Thoracic aorta (tissue), 2 donors: ENCODE data around the gene PJA2. TPM values are rescaled to one million over a fixed set of nuclear protein-coding genes. Genes with fewer than 3 reads are reported as not detected.

Source experiments
- ATAC-seq: fragments of 150-250 bp; one replicate; pipeline ENCODE4 v1.8.0; 2017; ENCODE audit warnings: low read depth; ENCODE audit not compliant: insufficient number of reproducible peaks, low FRiP score
- DNase-seq: peaks from one replicate; pipeline ENCODE4 v3.0.0-alpha.2; 2020; ENCODE audit warnings: low spot score
- H3K27ac ChIP-seq, 2 donors: fragments of 200-600 bp; sonication (generic); 1 replicate in 1 of 2; 2 replicates in 1 of 2; pipeline ENCODE4 v1.5.1; 2016; ENCODE audit warnings: mild to moderate bottlenecking in 2 of 2, moderate library complexity in 2 of 2
- H3K27me3 ChIP-seq: fragments of 200-600 bp; sonication (generic); replicated peaks from 2 replicates; pipeline ENCODE4 v1.6.0; 2016; ENCODE audit warnings: mild to moderate bottlenecking; ENCODE audit not compliant: insufficient read depth
- H3K36me3 ChIP-seq: fragments of 200-600 bp; sonication (generic); one replicate; pipeline ENCODE4 v1.5.1; 2016
- H3K4me1 ChIP-seq, 2 donors: fragments of 200-600 bp; sonication (generic); 1 replicate in 1 of 2; 2 replicates in 1 of 2; pipeline versions ENCODE4 v1.5.1 to v1.6.0; 2016; ENCODE audit warnings: low read depth in 2 of 2, mild to moderate bottlenecking in 1 of 2; ENCODE audit not compliant: control insufficient read depth in 1 of 2
- H3K4me3 ChIP-seq: fragments of 200-600 bp; sonication (generic); 2 replicates; pipeline ENCODE4 v1.5.1; 2016; ENCODE audit warnings: mild to moderate bottlenecking
- H3K9me3 ChIP-seq: fragments of 200-600 bp; sonication (generic); 2 replicates; pipeline ENCODE4 v1.5.1; 2016
- CTCF ChIP-seq: fragments of 200-600 bp; sonication (generic); IDR thresholded peaks from one replicate; pipeline ENCODE4 v1.5.1; 2019; ENCODE audit warnings: antibody characterized with exemption
- total RNA-seq, 2 donors: library from RNA; depleted of rRNA; stranded (reverse); fragments of >200 nt; gene quantifications; one replicate each; pipeline versions ENCODE4 v1.1.0 to v1.2.3, GENCODE V29; 2016

PJA2 gene
- total RNA-seq, 2 donors from 2014 or later = 136 to 155 TPM

DNA sequence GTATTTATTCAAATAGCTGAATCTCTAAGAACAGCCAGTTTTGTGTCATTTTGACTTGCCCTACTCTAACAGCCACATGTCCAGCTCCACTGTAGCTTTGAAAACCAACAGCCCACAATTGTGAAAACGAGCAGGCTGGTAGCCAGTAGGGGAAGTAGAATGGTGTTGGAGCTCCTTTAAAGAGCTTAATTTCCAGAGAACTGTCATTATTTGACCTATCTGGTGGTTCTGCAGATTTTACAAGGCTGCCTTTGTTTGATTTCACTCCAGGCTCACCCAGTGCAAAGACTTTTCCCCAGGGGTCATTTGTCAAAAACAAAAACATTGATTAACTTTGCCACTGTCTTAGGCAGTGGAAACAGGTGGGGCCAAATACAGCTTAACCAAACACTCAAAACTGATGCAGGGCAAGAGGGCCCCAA, 3.2 kb upstream of the PJA2 start:
- Histone ChIP-seq H3K9me3 (no peaks in the 10 kb centered on the region), H3K27ac (peak overlapping the region; percentile 97 to 98), H3K36me3 (no peaks in the 10 kb centered on the region), H3K4me3 (no peak overlapping the region), H3K4me1 (peaks cover 12 to 27% of the 10 kb centered on the region in 2 donors), H3K27me3 (no peaks in the 10 kb centered on the region)
- TF ChIP-seq CTCF = no peak
- ATAC-seq = no peak
- no peak for DNase-seq

DNA sequence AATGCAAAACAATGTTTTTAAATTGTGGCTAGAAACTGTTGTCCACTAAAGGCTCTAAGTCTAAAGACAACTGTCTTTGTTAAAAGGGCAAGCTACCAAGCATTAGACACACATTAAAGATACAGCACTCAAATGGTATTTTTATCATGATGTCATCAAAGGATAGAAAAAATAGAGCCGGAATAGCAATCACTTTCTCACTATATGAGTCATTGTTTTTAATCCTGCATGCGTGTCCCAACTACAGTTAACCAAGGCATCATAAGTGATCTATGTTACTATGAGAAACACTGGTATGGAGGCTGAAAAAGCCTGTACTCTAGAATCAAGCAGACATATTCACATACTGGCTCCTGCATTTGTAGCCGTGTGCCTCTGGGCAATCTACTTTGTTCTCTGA, 1.9 kb upstream of the PJA2 start:
- peak overlapping the region; percentile 81 for H3K4me3 ChIP-seq
- H3K27ac ChIP-seq = peak overlapping the region; percentile 97 to 98
- ATAC-seq (no peak), DNase-seq (no peak)
- H3K36me3 ChIP-seq = no peaks in the 10 kb centered on the region
- peaks cover 23 to 35% of the 10 kb centered on the region in 2 donors for H3K4me1 ChIP-seq
- TF ChIP-seq CTCF = no peak
- H3K9me3 ChIP-seq = no peaks in the 10 kb centered on the region
- no peaks in the 10 kb centered on the region for H3K27me3 ChIP-seq

DNA sequence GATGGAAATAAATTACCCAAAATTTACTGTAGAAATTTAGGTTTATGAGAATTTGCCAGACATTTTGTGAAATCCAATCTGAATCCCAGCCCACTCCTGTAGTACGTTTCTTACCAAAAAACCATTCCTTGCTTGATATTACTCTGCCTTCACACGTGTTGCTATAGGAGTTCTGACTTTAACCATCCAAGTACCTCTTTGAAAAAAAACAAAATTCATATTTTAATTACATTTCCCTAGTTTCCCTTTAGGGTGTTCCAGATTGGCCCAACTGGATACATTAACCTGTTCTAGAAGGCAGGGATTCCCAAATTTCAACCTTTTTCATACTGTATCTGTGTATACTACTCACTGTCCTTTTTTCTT, 1.4 kb upstream of the PJA2 start:
- ATAC-seq (no peak), DNase-seq (no peak)
- no peak for TF ChIP-seq CTCF
- Histone ChIP-seq H3K9me3 (no peaks in the 10 kb centered on the region), H3K27ac (peak overlapping the region; percentile 97 to 98), H3K4me3 (peak overlapping the region; percentile 81), H3K36me3 (no peaks in the 10 kb centered on the region), H3K27me3 (no peaks in the 10 kb centered on the region), H3K4me1 (peaks cover 27 to 40% of the 10 kb centered on the region in 2 donors)

- DNase-seq (peak; percentile 28), ATAC-seq (no peak)
- no peaks in the 10 kb centered on the region for H3K9me3 ChIP-seq
- H3K27me3 ChIP-seq = no peaks in the 10 kb centered on the region
- peak overlapping the region; percentile 97 to 98 for H3K27ac ChIP-seq
- H3K4me3 ChIP-seq = peak overlapping the region; percentile 81
- H3K36me3 ChIP-seq = no peaks in the 10 kb centered on the region
- no peak for TF ChIP-seq CTCF
- H3K4me1 ChIP-seq = peaks cover 30 to 43% of the 10 kb centered on the region in 2 donors
These were observed 795 bp upstream of the PJA2 start for GRCh38 chr5:109410389-109411148.

DNA sequence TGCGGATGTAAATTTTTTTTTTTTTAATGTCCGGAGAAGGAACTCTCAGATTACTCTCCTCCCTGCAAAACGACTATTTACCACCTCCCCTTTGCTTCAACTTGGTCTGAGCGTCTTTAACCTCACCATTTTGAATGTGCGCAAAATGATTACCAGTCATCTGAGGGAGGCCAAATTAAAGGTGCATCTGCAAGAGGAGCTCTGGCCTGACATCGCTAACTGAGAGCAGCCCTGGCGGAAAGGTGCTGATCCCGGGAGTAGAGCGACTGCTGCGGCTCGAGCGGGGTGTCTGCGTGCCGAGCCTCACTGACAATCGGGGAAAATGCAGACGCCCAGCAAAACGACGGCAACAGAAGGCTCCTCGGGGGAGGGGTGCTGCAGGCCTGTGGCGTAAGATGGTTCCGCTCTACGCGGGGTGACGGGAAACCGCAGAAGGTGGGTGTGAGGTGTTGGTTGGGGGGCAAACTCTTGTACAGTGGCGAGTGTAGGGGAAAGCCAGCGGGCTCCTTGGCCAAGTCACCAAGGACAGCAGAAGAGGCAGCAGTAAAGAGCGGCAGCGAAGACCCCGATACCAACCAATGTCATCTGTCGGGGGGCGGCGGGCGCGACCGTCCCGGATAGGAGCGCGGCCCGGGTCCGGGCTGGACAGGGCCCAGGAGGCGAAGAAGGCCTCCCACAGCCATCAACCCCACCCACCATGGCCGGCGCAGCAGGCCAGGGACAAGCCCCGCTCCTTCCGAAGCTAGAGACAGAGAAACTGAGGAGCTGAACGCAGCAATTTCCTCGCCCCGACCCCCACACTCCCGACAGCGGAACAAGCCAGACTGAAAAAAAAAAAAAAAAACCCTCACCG, 557 bp downstream of the PJA2 start:
- Histone ChIP-seq H3K27me3 (no peaks in the 10 kb centered on the region), H3K9me3 (no peaks in the 10 kb centered on the region), H3K36me3 (no peaks in the 10 kb centered on the region), H3K4me1 (peaks cover 39 to 51% of the 10 kb centered on the region in 2 donors), H3K4me3 (peak overlapping the region; percentile 81), H3K27ac (peak overlapping the region; percentile 94 to 95)
- no peak for TF ChIP-seq CTCF
- ATAC-seq (peak; percentile 44), DNase-seq (peak; percentile 49)
